ENCODE results near the gene RASD2.

RASD2 gene

GRCh38 chr22:35541254-35541748, 670 bp downstream of the RASD2 start:
- H3K4me3 ChIP-seq (ENCODE audit: control insufficient read depth, low read depth, low read length) = no peak overlapping the region; the same call in 1 of the 2 replicates
- TF ChIP-seq CTCF (IDR thresholded peaks at IDR 0.05; ENCODE audit: control insufficient read depth, insufficient read depth, low read depth, low read length, missing control alignments) = no peak
- no peak for DNase-seq (ENCODE audit: low read depth)

- no peak for TF ChIP-seq CTCF (IDR thresholded peaks at IDR 0.05; ENCODE audit: control insufficient read depth, insufficient read depth, low read depth, low read length, missing control alignments)
- no peak overlapping the region for H3K4me3 ChIP-seq (ENCODE audit: control insufficient read depth, low read depth, low read length)
- DNase-seq (ENCODE audit: low read depth) = no peak
Observed at GRCh38 chr22:35542157-35542938, 1.7 kb downstream of the RASD2 start.

GRCh38 chr22:35542939-35543516, 2.4 kb downstream of the RASD2 start:
- no peak for DNase-seq (ENCODE audit: low read depth)
- no peak for TF ChIP-seq CTCF (IDR thresholded peaks at IDR 0.05; ENCODE audit: control insufficient read depth, insufficient read depth, low read depth, low read length, missing control alignments)
- H3K4me3 ChIP-seq (ENCODE audit: control insufficient read depth, low read depth, low read length) = no peak overlapping the region

- no peak for TF ChIP-seq CTCF (IDR thresholded peaks at IDR 0.05; ENCODE audit: control insufficient read depth, insufficient read depth, low read depth, low read length, missing control alignments)
Observed at GRCh38 chr22:35543702-35544101, 3.1 kb downstream of the RASD2 start.

GRCh38 chr22:35544189-35544588, 3.6 kb downstream of the RASD2 start:
- TF ChIP-seq CTCF (IDR thresholded peaks at IDR 0.05; ENCODE audit: control insufficient read depth, insufficient read depth, low read depth, low read length, missing control alignments) = no peak
- H3K4me3 ChIP-seq (ENCODE audit: control insufficient read depth, low read depth, low read length) = no peak overlapping the region
- DNase-seq (ENCODE audit: low read depth) = no peak

More at GRCh38 chr22:35543702-35544101, 3.1 kb downstream of the RASD2 start:
- H3K4me3 ChIP-seq (ENCODE audit: control insufficient read depth, low read depth, low read length) = no peak overlapping the region
- no peak for DNase-seq (ENCODE audit: low read depth)

GRCh38 chr22:35544827-35545226, 4.2 kb downstream of the RASD2 start:
- DNase-seq (ENCODE audit: low read depth) = no peak
- TF ChIP-seq CTCF (IDR thresholded peaks at IDR 0.05; ENCODE audit: control insufficient read depth, insufficient read depth, low read depth, low read length, missing control alignments) = no peak
- H3K4me3 ChIP-seq (ENCODE audit: control insufficient read depth, low read depth, low read length) = no peak overlapping the region
